ENCODE measurements around the gene DRD4.

DRD4 gene

GRCh38 chr11:607971-608659, 29.0 kb upstream of the DRD4 start:
- TF ChIP-seq ZNF384 (IDR thresholded peaks at IDR 0.05) (no peak), ARNT (IDR thresholded peaks at IDR 0.05) (no peak), SUZ12 (IDR thresholded peaks at IDR 0.05) (no peak), TARDBP (IDR thresholded peaks at IDR 0.05) (no peak), CTBP1 (IDR thresholded peaks at IDR 0.05; ENCODE audit: borderline replicate concordance) (no peak), BHLHE40 (IDR thresholded peaks at IDR 0.05; ENCODE audit: borderline replicate concordance) (no peak), FOXK2 (IDR thresholded peaks at IDR 0.05) (no peak)
- ChIA-PET POLR2A (no interaction called here), CTCF (no interaction called here)
- DNase-seq (ENCODE audit: extremely low spot score) = no peak

GRCh38 chr11:608791-609251, 28.2 kb upstream of the DRD4 start:
- TF ChIP-seq FOXM1 (IDR thresholded peaks at IDR 0.05; ENCODE audit: borderline replicate concordance) (no peak), PKNOX1 (IDR thresholded peaks at IDR 0.05) (no peak), TARDBP (IDR thresholded peaks at IDR 0.05) (no peak), CTBP1 (IDR thresholded peaks at IDR 0.05; ENCODE audit: borderline replicate concordance) (no peak), HDGF (IDR thresholded peaks at IDR 0.05; ENCODE audit: borderline replicate concordance) (no peak), FOXK2 (IDR thresholded peaks at IDR 0.05) (no peak), ELF4 (IDR thresholded peaks at IDR 0.05) (no peak), ARNT (IDR thresholded peaks at IDR 0.05) (no peak)
- ChIA-PET CTCF (no interaction called here), POLR2A (no interaction called here)
- DNase-seq (ENCODE audit: extremely low spot score) = no peak

GRCh38 chr11:609341-609811, 27.7 kb upstream of the DRD4 start:
- no peak for DNase-seq (ENCODE audit: extremely low spot score)
- ChIA-PET CTCF (no interaction called here), POLR2A (no interaction called here)
- TF ChIP-seq PKNOX1 (IDR thresholded peaks at IDR 0.05) (no peak), ZNF384 (IDR thresholded peaks at IDR 0.05) (no peak), CTBP1 (IDR thresholded peaks at IDR 0.05; ENCODE audit: borderline replicate concordance) (no peak), L3MBTL2 (conservative IDR thresholded peaks at IDR 0.05) (no peak), FOXM1 (IDR thresholded peaks at IDR 0.05; ENCODE audit: borderline replicate concordance) (no peak), ARNT (IDR thresholded peaks at IDR 0.05) (no peak), BHLHE40 (IDR thresholded peaks at IDR 0.05; ENCODE audit: borderline replicate concordance) (no peak), HDGF (IDR thresholded peaks at IDR 0.05; ENCODE audit: borderline replicate concordance) (no peak), ELF4 (IDR thresholded peaks at IDR 0.05) (no peak), LEF1 (IDR thresholded peaks at IDR 0.05; ENCODE audit: borderline replicate concordance) (no peak), NFRKB (IDR thresholded peaks at IDR 0.05) (no peak), FOXK2 (IDR thresholded peaks at IDR 0.05) (no peak), FOXA1 (IDR thresholded peaks at IDR 0.05) (no peak), TARDBP (IDR thresholded peaks at IDR 0.05) (no peak), SP1 (IDR thresholded peaks at IDR 0.05) (no peak), SUZ12 (IDR thresholded peaks at IDR 0.05) (no peak)

GRCh38 chr11:610146-610801, 26.8 kb upstream of the DRD4 start:
- TF ChIP-seq FOXK2 (IDR thresholded peaks at IDR 0.05) (no peak), ARNT (IDR thresholded peaks at IDR 0.05) (no peak), PKNOX1 (IDR thresholded peaks at IDR 0.05) (no peak), HDGF (IDR thresholded peaks at IDR 0.05; ENCODE audit: borderline replicate concordance) (no peak), NFRKB (IDR thresholded peaks at IDR 0.05) (no peak), L3MBTL2 (conservative IDR thresholded peaks at IDR 0.05) (no peak), CTBP1 (IDR thresholded peaks at IDR 0.05; ENCODE audit: borderline replicate concordance) (no peak), LEF1 (IDR thresholded peaks at IDR 0.05; ENCODE audit: borderline replicate concordance) (no peak), BHLHE40 (IDR thresholded peaks at IDR 0.05; ENCODE audit: borderline replicate concordance) (no peak), ZNF384 (IDR thresholded peaks at IDR 0.05) (no peak), SP1 (IDR thresholded peaks at IDR 0.05) (no peak)
- DNase-seq (ENCODE audit: extremely low spot score) = no peak
- POLR2A ChIA-PET = no interaction called here
- CTCF ChIA-PET = no interaction called here

- DNase-seq (ENCODE audit: extremely low spot score) = no peak
- ChIA-PET CTCF (no interaction called here), POLR2A (no interaction called here)
- TF ChIP-seq SUZ12 (IDR thresholded peaks at IDR 0.05) (no peak), TARDBP (IDR thresholded peaks at IDR 0.05) (no peak), ZNF384 (IDR thresholded peaks at IDR 0.05) (no peak), LEF1 (IDR thresholded peaks at IDR 0.05; ENCODE audit: borderline replicate concordance) (no peak), BHLHE40 (IDR thresholded peaks at IDR 0.05; ENCODE audit: borderline replicate concordance) (no peak), FOXK2 (IDR thresholded peaks at IDR 0.05) (no peak), HDGF (IDR thresholded peaks at IDR 0.05; ENCODE audit: borderline replicate concordance) (no peak), L3MBTL2 (conservative IDR thresholded peaks at IDR 0.05) (no peak), NFRKB (IDR thresholded peaks at IDR 0.05) (no peak), ARNT (IDR thresholded peaks at IDR 0.05) (no peak), FOXM1 (IDR thresholded peaks at IDR 0.05; ENCODE audit: borderline replicate concordance) (no peak), PKNOX1 (IDR thresholded peaks at IDR 0.05) (no peak), ELF4 (IDR thresholded peaks at IDR 0.05) (no peak), CTBP1 (IDR thresholded peaks at IDR 0.05; ENCODE audit: borderline replicate concordance) (no peak), SP1 (IDR thresholded peaks at IDR 0.05) (no peak), FOXA1 (IDR thresholded peaks at IDR 0.05) (no peak)
Observed at GRCh38 chr11:611001-611996, 25.8 kb upstream of the DRD4 start.
